H7 (cell line): ENCODE measurements around the gene ZNF692. TPM values are rescaled to one million over a fixed set of nuclear protein-coding genes. Genes with fewer than 3 reads are reported as not detected.
"Not testable (repeated sequence)": the region's sequence is repeated elsewhere in the genome, so short reads cannot be mapped to it uniquely, and the experiment has no call there.

Experiments
- DNase-seq: peaks from one replicate; pipeline ENCODE4 v3.0.0; 2012
- H3K27me3 ChIP-seq: 2 replicates; pipeline ENCODE4 v1.6.0; 2011; ENCODE audit warnings: mild to moderate bottlenecking, low read length; ENCODE audit not compliant: control insufficient read depth, insufficient read depth
- H3K36me3 ChIP-seq: replicated peaks from 2 replicates; pipeline ENCODE4 v1.5.1; 2011; ENCODE audit warnings: low read length; ENCODE audit not compliant: control insufficient read depth, insufficient read depth
- H3K4me3 ChIP-seq: 2 replicates; pipeline ENCODE4 v1.5.1; 2011; ENCODE audit warnings: low read depth, mild to moderate bottlenecking, control low read depth, low read length, moderate library complexity; ENCODE audit not compliant: insufficient read depth
- total RNA-seq: library from RNA; depleted of rRNA; stranded (reverse); fragments of >200 nt; shearing (Covaris generic); gene quantifications from 2 replicates; pipeline ENCODE4 v1.2.3, GENCODE V29; 2014

The ZNF692 gene
- total RNA-seq, 1 experiment from 2014 or later, result 64.2 TPM

- H3K4me3 ChIP-seq, H3K27me3 ChIP-seq, H3K36me3 ChIP-seq, DNase-seq: not testable (repeated sequence)
Measured at GRCh38 chr1:248889914-248890243, 31.0 kb upstream of the ZNF692 start.

GRCh38 chr1:248886237-248886895 is 27.5 kb upstream of the ZNF692 start:
- DNase-seq, result peak; percentile 26
- no peaks in the 10 kb centered on the region for H3K36me3 ChIP-seq
- no peak overlapping the region for H3K4me3 ChIP-seq
- H3K27me3 ChIP-seq, result no peaks in the 10 kb centered on the region

DNA sequence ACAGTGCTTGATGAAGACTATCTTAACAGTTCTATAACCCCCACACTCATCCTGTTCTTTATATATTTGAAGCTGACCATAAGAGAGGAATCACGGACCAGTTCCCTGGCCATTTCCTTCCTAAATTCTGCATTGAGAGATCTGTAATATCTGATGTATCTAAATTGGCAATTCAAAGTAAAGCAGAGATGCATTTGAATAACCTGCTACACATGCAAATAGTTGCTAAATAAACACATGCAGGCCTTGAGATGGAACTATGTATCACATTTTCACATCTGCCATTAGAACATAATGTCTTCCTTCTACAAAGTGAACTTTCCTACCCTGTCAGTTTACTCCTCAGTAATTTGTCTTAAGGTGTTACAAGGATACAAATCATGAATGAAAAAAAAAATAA is 26.8 kb upstream of the ZNF692 start:
- no peak overlapping the region for H3K4me3 ChIP-seq
- H3K36me3 ChIP-seq, result no peaks in the 10 kb centered on the region
- no peak for DNase-seq
- H3K27me3 ChIP-seq, result no peaks in the 10 kb centered on the region

GRCh38 chr1:248884632-248885295 is 25.9 kb upstream of the ZNF692 start:
- H3K36me3 ChIP-seq, result no peaks in the 10 kb centered on the region
- no peaks in the 10 kb centered on the region for H3K27me3 ChIP-seq
- H3K4me3 ChIP-seq, result no peak overlapping the region
- peak; percentile 32 for DNase-seq

DNA sequence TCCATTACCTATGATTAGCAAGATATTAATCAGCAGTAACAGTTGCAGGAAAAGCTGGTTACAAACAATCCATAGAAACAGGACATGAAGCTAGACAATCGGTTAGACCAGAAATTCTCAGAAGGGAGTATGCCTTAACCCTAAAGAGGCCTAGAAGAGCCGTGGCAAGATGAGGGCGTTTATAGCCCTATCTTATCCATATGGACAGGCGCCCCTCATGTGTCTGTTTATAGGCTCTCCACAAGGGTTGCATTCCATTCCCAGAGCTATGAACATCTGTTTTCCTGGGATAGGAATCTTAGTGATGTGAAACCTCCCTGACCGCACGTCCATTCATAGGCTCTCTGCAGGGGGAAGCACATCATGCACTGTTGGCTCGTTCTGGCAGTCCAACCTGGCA is 23.5 kb upstream of the ZNF692 start:
- DNase-seq, H3K36me3 ChIP-seq, H3K4me3 ChIP-seq, H3K27me3 ChIP-seq: not testable (repeated sequence)

GRCh38 chr1:248881261-248881660 is 22.4 kb upstream of the ZNF692 start:
- H3K36me3 ChIP-seq, result no peaks in the 10 kb centered on the region
- DNase-seq, result no peak
- H3K4me3 ChIP-seq, result no peak overlapping the region
- H3K27me3 ChIP-seq, result no peaks in the 10 kb centered on the region

DNA sequence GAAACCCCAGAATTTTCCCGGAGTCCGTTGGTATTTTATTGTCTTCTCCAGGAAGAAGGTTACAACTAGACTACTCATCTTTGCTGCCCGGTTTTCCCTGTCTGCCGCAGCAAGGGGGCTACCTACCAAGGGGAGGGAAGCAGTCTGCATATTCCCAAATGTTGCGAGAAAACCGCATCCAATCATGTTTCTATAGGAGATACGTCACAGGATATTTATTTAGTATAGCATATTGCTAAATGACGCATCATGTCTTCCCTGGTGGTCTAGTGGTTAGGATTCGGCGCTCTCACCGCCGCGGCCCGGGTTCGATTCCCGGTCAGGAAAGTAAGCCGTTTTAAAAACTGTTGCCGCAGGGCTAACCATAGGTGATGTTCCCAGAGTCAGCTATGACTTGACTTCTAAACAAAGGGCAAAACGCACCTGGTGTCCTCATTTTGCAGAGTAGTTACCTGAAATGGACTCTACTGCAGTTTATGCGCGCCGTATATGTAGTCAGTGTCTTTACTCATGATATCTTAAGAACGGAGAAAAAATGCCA is 15.2 kb upstream of the ZNF692 start:
- DNase-seq, result peak; percentile 70
- H3K4me3 ChIP-seq, result peak overlapping the region; percentile 94
- H3K36me3 ChIP-seq, result no peaks in the 10 kb centered on the region
- no peaks in the 10 kb centered on the region for H3K27me3 ChIP-seq

DNA sequence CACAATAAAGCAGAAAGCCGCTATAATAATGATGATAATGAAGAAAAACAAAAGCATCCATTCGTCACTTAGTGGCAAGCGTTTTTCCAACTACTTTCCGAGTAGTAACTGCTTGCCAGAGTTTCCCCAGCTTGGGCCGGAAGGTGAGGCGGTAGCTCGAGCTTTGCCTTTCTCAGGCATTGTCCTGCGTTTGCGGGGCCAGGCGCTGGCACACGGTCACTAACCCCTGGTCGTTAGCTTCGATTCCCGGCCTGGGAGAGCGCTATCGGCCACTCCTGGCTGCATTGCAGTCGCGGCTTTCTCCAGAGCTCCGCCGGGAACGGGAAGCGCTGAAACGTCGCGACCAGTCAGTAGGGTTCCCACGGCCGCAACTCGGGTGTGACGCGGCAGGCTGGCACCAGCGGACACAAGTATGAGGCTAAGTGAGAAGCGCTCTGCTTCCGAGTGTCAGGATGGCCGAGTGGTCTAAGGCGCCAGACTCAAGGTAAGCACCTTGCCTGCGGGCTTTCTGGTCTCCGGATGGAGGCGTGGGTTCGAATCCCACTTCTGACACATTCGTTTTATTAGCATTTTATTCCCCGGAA is 14.6 kb upstream of the ZNF692 start:
- no peaks in the 10 kb centered on the region for H3K27me3 ChIP-seq
- peak overlapping the region; percentile 94 for H3K4me3 ChIP-seq
- DNase-seq, result peak; percentile 85
- no peaks in the 10 kb centered on the region for H3K36me3 ChIP-seq

- Histone ChIP-seq H3K36me3 (no peaks in the 10 kb centered on the region), H3K27me3 (no peaks in the 10 kb centered on the region), H3K4me3 (peak overlapping the region; percentile 94)
- peak; percentile 84 for DNase-seq
Measured at GRCh38 chr1:248872752-248873408, 14.0 kb upstream of the ZNF692 start.

GRCh38 chr1:248871837-248872401 is 13.0 kb upstream of the ZNF692 start:
- H3K36me3 ChIP-seq, result no peaks in the 10 kb centered on the region
- H3K4me3 ChIP-seq, result peak overlapping the region; percentile 94; the same call in 1 of the 2 replicates
- DNase-seq, result no peak
- H3K27me3 ChIP-seq, result no peaks in the 10 kb centered on the region

DNA sequence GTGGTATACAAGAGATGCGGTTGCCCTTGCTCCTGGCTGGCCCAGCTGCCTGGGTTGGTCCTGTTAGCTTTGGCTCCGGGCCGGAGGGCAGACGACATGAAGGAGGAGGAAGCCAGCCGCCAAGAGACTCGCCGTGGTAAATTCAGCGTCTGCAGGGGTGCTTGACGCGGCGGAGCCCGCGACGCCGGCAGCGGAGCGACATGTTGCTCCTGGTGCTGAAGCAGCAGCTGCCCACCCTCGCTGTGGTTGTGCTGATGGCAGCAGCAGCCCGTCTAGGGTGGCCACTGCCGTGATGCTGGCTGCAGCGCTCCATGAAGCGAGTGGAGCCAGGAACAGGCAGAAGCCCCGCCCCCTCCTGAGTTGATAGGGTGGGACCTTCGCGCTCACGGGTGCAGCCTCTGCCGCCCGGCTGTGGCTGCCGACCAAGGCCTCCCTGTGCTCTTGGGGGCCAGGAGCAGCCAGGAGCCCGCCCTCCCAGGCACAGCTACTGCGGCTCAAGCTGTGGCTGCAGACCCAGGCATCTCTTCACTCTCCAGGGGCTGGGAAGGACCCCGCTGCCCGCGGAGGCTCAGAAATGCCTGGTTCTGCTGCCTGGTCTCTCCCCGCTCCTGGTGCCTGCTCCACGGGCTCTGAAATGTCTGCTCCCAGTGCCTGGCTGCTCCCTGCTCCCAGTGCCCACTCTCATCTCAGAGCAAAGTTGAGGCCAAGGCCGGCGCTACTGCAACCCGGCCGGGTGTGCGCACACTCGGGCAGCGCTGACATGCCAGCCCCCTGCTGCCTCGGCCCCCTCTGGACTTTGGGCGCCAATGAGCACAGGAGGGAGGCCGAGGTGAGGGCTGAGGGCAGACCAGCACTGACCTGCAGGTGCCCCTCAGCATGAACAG is 4.4 kb upstream of the ZNF692 start:
- Histone ChIP-seq H3K4me3 (peak overlapping the region; percentile 86), H3K27me3 (peaks cover 43% of the 10 kb centered on the region), H3K36me3 (no peaks in the 10 kb centered on the region)
- peak; percentile 87 for DNase-seq

GRCh38 chr1:248862695-248862997 is 3.8 kb upstream of the ZNF692 start:
- H3K27me3 ChIP-seq, result peaks cover 44% of the 10 kb centered on the region
- no peak for DNase-seq
- H3K36me3 ChIP-seq, result no peaks in the 10 kb centered on the region
- peak overlapping the region; percentile 86 for H3K4me3 ChIP-seq

DNA sequence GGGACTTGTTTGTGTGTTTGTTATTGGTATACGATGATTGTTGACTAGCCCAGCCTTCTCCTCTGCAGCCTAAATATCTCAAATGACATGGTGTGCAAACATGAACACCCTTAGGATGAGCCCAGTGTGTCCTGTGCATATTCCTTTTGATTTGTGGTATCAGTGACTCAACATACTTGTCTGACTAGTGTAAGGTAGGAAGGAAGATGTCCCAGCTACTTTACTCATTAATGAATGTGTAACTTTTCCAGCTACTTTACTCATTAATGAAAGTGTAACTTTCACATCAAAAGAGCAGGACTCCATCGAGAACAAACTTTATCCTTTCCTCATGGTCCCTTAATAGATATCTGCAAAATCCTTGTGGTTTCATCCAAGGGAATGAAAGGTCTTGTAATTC is 2.7 kb upstream of the ZNF692 start:
- peaks cover 44% of the 10 kb centered on the region for H3K27me3 ChIP-seq
- DNase-seq, result no peak
- no peak overlapping the region for H3K4me3 ChIP-seq
- H3K36me3 ChIP-seq, result no peaks in the 10 kb centered on the region

DNA sequence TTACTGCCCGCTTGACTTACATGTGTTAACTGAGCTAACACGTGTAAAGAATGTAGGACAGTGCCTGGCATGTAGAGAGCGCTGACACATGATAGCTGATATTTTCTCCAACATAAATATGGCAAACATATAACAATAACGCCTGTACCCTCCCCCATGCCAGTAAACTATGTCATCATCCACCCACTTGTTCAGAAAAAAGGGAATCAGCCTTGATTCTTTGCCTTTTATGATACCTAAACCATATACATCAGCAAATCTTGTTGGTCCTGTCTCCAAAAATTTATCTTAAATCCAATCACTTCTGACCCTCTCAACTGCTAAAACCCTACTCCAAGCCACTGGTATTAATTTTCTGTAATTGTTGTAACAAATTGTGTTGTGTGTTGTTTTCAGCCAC is 1.1 kb upstream of the ZNF692 start:
- H3K27me3 ChIP-seq, result peaks cover 40% of the 10 kb centered on the region
- no peak overlapping the region for H3K4me3 ChIP-seq
- H3K36me3 ChIP-seq, result peaks cover 7% of the 10 kb centered on the region
- DNase-seq, result no peak
